Activated naive CD4-positive, alpha-beta T cell treated with anti-CD3 and anti-CD28 coated beads, Interleukin-2, amount 50 U/mL, for 24 hours (primary cell): Measurements from ENCODE around the gene SFMBT2.
"Not testable (repeated sequence)": the region's sequence is repeated elsewhere in the genome, so short reads cannot be mapped to it uniquely, and the experiment has no call there.

Experiments
- H3K27ac Mint-ChIP-seq: one replicate; pipeline ENCODE4 v1.8.0; 2021; ENCODE audit warnings: mild to moderate bottlenecking, mixed read lengths
- H3K27me3 Mint-ChIP-seq: one replicate; pipeline ENCODE4 v1.8.0; 2021; ENCODE audit warnings: mixed read lengths
- H3K36me3 Mint-ChIP-seq: one replicate; pipeline ENCODE4 v1.8.0; 2021; ENCODE audit warnings: mixed read lengths
- H3K4me1 Mint-ChIP-seq: one replicate; pipeline ENCODE4 v1.8.0; 2021; ENCODE audit warnings: mixed read lengths
- H3K4me3 Mint-ChIP-seq: one replicate; pipeline ENCODE4 v1.8.0; 2021; ENCODE audit warnings: mild to moderate bottlenecking, mixed read lengths
- H3K9me3 Mint-ChIP-seq: one replicate; pipeline ENCODE4 v1.8.0; 2021; ENCODE audit warnings: mixed read lengths

The SFMBT2 gene

DNA sequence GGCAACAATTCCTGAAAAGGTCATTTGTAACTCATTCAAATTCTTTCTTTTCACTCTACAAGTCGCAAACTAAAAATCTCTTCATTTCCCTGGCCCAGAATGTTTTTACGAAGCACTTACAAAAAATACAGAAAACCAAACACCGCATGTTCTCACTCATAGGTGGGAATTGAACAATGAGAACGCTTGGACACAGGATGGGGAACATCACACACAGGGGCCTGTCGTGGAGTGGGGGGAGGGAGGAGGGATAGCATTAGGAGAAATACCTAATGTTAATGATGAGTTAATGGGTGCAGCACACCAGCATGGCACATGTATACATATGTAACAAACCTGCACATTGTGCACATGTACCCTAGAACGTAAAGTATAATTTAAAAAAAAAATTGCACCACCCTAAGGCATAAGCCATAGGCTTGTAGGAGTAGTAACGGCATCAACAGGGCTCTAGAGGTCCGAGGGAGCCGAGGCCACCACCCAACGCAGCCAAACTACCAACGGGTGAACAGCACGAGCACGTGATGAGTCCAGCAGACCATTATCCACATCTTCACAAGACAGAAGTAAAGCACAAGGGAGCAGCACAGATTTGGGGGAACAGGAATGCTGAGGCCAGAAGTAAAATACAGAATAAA lies 98.9 kb downstream of the SFMBT2 start:
- not testable (repeated sequence) for H3K4me3 Mint-ChIP-seq, H3K9me3 Mint-ChIP-seq, H3K27ac Mint-ChIP-seq, H3K27me3 Mint-ChIP-seq
- Mint-ChIP-seq H3K36me3 (peaks cover 33% of the 10 kb centered on the region), H3K4me1 (peaks cover 88% of the 10 kb centered on the region)

DNA sequence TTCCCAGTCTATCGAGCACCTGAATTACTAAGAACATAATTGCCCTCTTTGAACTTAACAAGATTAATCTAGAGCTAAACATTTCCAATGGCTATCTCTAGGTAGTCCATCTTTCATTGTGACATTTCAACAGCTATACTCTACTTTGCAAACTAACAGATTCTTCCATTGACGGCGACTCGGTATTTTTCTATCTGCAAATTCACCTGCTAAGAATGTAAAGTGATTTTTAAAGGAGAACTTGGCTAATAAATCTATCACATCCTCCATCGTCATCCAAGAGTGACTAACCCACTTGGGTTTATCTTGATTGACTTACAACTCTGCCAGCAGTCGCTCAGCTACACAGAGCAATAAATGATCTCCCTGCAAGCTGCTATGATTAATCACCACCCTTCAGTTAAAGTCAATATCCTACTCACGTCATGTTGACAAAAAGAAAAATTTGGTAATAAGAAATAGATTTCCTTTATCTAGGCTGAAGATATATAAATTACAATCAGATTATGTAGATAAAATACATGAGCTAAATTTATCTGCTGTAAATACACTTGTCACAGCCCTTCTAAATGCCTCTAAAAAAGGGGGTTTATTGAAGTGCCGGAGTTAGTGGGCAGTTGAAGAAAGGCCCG lies 99.5 kb downstream of the SFMBT2 start:
- H3K27me3 Mint-ChIP-seq = no peaks in the 10 kb centered on the region
- no peak overlapping the region for H3K27ac Mint-ChIP-seq
- no peak overlapping the region for H3K4me3 Mint-ChIP-seq
- H3K4me1 Mint-ChIP-seq = peaks cover 86% of the 10 kb centered on the region
- H3K36me3 Mint-ChIP-seq = peaks cover 29% of the 10 kb centered on the region
- no peaks in the 10 kb centered on the region for H3K9me3 Mint-ChIP-seq

DNA sequence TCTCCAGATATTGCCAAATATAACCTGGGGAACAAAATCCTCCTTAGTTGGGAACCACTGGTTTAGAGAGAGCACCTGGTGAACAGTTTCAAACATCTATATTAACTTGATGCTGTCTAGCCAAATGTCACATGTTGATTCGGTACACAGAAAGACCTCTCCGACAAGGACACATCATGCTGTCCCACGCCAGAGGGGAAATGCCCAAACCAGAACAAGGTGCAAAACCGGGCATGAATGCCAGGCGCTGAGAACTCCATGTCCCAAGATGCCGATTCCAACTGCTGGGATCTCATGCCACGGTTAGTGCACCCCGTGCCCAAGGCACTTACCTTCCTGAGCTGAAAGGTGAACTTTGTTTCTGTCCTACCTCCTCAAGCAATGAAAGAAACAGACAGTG lies 100.8 kb downstream of the SFMBT2 start:
- no peaks in the 10 kb centered on the region for H3K9me3 Mint-ChIP-seq
- H3K4me1 Mint-ChIP-seq = peaks cover 84% of the 10 kb centered on the region
- H3K27me3 Mint-ChIP-seq = no peaks in the 10 kb centered on the region
- H3K36me3 Mint-ChIP-seq = peaks cover 24% of the 10 kb centered on the region
- H3K4me3 Mint-ChIP-seq = no peak overlapping the region
- H3K27ac Mint-ChIP-seq = no peak overlapping the region

DNA sequence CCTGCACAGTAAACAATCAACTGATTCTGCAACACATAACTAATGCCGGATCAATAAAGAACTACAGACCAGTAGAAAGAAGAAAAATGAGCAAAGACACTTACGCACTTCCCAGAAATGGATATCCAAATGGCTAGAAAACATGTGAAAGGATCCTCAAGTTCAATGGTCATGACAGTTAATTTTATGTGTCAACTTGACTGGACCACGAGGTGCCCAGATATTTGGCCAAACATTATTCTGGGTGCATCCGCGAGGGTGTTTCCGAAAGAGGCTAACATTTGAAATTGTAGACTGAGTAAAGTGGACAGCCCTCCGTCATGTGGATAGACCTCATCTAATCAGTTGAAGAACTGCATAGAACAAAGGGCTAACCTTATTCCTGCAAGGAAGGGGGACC lies 102.0 kb downstream of the SFMBT2 start:
- no peaks in the 10 kb centered on the region for H3K27me3 Mint-ChIP-seq
- H3K4me3 Mint-ChIP-seq = no peak overlapping the region
- no peak overlapping the region for H3K27ac Mint-ChIP-seq
- peaks cover 84% of the 10 kb centered on the region for H3K4me1 Mint-ChIP-seq
- no peaks in the 10 kb centered on the region for H3K9me3 Mint-ChIP-seq
- H3K36me3 Mint-ChIP-seq = peaks cover 22% of the 10 kb centered on the region

DNA sequence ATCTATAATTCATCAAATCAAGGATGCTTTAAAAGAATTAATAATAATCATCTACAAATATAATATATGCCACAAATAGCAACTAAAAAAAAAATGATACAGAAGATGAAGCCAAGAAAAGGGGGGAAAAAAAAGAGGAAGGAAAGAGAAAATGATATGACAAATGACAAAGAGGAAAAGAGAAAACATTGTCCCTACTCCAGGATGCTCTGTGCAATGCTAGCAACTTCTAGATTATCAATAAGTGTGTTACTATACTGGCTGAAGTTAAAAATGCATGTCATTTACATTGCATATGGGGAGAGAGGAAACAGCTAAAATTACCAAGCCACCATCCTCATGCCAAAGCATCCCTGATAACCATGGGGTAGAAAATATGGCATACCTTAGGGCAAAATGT lies 104.2 kb downstream of the SFMBT2 start:
- Mint-ChIP-seq H3K4me1 (peaks cover 86% of the 10 kb centered on the region), H3K9me3 (no peaks in the 10 kb centered on the region), H3K27me3 (no peaks in the 10 kb centered on the region), H3K4me3 (no peak overlapping the region), H3K27ac (no peak overlapping the region), H3K36me3 (peaks cover 20% of the 10 kb centered on the region)

DNA sequence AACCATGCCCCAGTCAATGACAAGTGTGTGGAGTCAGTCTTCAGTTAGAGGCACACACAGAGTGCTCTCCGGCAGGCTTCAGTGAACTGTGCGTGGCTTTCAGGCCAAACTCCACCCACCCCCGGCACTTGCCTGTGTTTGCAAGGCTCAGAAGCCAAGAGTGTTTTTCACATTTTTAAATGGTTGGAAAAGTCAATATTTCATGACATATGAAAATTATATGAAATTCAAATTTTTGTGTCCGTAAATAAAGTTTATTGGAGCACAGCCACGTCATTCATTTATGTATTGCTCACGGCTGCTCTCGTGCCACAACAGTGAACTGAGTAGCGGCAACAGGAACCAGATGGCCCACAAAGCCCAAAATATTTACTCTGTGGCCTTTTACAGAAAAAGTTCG lies 104.7 kb downstream of the SFMBT2 start:
- no peaks in the 10 kb centered on the region for H3K27me3 Mint-ChIP-seq
- no peak overlapping the region for H3K27ac Mint-ChIP-seq
- H3K36me3 Mint-ChIP-seq = peaks cover 17% of the 10 kb centered on the region
- no peaks in the 10 kb centered on the region for H3K9me3 Mint-ChIP-seq
- H3K4me1 Mint-ChIP-seq = peaks cover 86% of the 10 kb centered on the region
- no peak overlapping the region for H3K4me3 Mint-ChIP-seq

DNA sequence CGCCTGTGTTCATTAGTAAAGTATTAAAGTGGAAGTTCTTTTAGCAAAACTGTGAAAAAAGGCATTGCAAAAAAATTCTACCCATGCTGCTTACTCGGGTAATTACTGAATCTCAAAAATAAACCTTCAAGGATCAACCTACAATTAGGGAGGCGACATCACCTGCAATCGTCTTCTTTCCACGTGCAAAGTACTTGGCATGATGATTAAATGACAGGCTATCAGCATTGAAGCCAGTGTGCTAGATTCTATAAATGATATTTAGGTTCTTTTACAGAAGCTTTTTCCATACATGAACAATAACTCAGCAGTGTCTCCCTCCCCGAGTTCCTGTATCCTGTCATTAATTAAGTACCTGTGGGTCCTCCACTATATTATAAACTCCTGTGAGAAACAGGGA lies 105.8 kb downstream of the SFMBT2 start:
- peaks cover 15% of the 10 kb centered on the region for H3K36me3 Mint-ChIP-seq
- no peak overlapping the region for H3K4me3 Mint-ChIP-seq
- peaks cover 88% of the 10 kb centered on the region for H3K4me1 Mint-ChIP-seq
- no peaks in the 10 kb centered on the region for H3K27me3 Mint-ChIP-seq
- no peak overlapping the region for H3K27ac Mint-ChIP-seq
- no peaks in the 10 kb centered on the region for H3K9me3 Mint-ChIP-seq

DNA sequence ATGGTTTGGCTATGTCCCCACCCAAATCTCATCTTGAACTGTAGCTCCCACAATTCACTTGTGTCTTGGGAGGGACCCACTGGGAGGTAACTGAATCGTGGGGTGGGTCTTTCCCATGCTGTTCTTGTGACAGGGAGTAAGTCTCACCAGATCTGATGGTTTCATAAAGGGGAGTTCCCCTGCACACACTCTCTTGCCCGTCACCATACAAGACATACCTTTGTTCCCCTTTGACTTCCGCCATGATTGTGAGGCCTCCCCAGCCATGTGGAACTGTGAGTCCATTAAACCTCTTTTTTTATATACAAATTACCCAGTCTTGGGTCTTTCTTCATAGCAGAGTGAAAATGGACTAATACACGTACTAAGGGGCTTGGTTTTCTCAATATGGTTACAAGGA lies 106.7 kb downstream of the SFMBT2 start:
- Mint-ChIP-seq H3K27ac (peak overlapping the region; percentile 74), H3K4me1 (peaks cover 89% of the 10 kb centered on the region), H3K4me3 (no peak overlapping the region), H3K27me3 (no peaks in the 10 kb centered on the region), H3K36me3 (peaks cover 20% of the 10 kb centered on the region), H3K9me3 (no peaks in the 10 kb centered on the region)

DNA sequence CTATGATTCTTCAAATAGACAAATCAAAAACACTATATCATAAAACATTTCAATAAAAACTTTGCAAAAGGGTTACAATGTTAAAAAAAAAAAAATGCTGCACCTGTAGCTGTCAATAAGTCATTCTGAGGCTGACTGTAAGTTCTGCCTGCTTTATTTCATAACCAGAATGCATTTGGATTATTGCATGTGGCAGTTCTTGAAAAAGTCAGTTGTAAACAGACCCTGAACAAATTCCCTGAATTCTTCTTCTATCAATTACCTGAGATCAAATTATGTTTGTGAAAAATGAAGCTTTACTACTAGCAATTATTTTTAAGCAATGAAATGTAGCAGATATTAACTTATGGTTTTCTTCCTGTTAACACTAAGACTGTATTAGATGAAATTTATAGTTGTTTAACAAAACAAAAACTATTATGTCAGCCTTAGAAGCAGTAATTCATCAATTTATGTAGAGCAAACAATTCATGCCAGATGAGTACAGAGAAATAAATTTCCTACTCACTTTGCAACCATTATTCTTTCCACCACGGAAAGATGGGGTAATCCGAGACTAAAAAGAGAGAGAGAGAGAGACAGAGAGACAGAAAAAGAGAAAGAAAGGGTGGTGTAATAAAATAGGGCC lies 107.8 kb downstream of the SFMBT2 start:
- Mint-ChIP-seq H3K9me3 (no peaks in the 10 kb centered on the region), H3K27ac (peak overlapping the region; percentile 88), H3K36me3 (peaks cover 21% of the 10 kb centered on the region), H3K27me3 (no peaks in the 10 kb centered on the region), H3K4me1 (peaks cover 91% of the 10 kb centered on the region), H3K4me3 (peak overlapping the region; percentile 42)

DNA sequence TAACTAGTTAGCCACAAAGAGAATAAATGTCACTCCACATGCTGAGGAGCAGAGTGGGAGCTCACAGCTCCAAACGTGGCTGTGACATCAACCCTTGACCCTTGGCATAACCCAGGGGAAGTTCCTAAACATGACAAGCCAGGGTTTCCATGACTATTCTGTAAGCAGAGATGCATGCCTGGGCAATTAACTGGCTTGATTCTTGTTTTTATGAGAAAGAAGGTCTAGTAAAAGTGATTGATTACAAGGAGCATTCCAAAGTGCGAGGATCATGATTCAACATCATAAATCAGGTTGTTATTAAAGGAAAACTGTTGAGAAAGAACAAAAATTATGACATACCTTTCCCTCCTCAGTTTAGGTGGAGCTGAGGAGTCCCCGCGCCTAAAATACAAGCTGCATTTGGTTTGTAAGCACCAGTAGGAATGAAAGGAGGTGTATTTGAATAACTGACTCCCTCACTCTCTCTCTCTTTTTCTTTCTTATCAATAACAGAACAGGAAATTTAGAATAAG lies 108.4 kb downstream of the SFMBT2 start:
- Mint-ChIP-seq H3K9me3 (no peaks in the 10 kb centered on the region), H3K27me3 (no peaks in the 10 kb centered on the region), H3K36me3 (peaks cover 20% of the 10 kb centered on the region), H3K4me1 (peaks cover 91% of the 10 kb centered on the region), H3K4me3 (no peak overlapping the region), H3K27ac (peak overlapping the region; percentile 5)

DNA sequence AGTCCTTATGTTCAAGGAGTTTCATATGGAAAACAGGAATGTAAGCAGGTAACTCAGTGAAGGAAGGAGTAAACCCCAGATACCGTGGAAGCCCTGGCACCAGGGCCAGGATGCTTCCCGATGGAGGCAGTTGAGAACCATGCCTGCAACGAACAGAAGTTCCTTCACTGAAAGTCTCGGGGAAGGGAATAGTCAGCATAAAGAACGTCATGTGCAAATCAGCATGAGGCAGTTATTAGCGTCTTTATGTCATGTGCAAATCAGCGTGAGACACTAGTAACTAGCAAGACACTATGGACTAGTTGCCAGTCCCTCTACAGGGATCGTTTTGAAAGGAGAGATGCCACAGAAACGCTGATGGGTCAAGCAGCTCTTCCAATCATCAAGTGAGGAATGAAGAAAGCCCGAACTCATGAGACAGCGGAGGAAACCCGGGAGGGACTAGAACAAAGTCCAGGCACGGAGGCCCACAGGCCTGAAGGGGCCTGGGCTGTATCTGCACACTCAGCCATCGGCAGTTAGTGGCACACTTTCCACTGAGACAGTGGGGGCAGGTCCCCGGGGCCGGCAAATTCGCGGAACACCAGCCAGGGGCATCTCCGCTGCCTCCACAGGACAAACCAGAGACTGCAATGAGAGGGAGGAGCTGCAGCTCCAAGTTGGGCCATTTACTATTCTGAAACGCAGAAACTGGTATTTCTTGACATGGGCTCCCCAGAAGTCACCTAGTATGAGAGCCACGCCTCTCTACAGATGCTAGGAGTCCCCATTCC lies 109.6 kb downstream of the SFMBT2 start:
- Mint-ChIP-seq H3K4me3 (no peak overlapping the region), H3K9me3 (no peaks in the 10 kb centered on the region), H3K4me1 (peaks cover 93% of the 10 kb centered on the region), H3K27me3 (no peaks in the 10 kb centered on the region), H3K27ac (no peak overlapping the region), H3K36me3 (peaks cover 17% of the 10 kb centered on the region)

DNA sequence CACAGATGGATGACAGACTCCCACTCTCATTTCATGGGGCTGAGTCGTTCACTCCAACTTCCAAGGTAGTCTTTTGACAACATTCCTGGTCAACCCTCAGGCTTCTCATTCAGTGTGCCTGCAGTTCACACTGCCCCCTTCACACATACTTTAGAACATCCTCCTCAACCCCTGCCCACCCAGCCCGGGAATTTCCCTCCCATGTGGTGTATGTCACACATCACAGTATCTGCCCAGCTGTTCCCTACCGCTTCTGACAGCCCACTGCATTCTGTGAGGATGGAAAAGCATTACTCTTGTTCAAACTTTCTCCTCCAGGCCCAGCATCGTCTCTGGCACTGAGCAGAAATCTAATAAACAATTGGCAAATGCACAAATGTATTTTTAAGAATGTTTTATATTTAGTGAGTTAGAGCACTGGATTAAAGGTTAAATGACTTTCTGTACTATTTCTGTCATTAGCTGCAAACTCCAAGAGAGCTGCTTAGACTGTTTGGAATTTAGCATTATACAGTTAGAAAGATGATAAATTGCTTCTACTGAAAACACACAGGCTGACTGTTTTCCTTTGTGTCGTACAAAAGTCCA lies 110.4 kb downstream of the SFMBT2 start:
- Mint-ChIP-seq H3K36me3 (peaks cover 17% of the 10 kb centered on the region), H3K4me1 (peaks cover 95% of the 10 kb centered on the region), H3K27ac (no peak overlapping the region), H3K9me3 (no peaks in the 10 kb centered on the region), H3K27me3 (no peaks in the 10 kb centered on the region), H3K4me3 (no peak overlapping the region)

DNA sequence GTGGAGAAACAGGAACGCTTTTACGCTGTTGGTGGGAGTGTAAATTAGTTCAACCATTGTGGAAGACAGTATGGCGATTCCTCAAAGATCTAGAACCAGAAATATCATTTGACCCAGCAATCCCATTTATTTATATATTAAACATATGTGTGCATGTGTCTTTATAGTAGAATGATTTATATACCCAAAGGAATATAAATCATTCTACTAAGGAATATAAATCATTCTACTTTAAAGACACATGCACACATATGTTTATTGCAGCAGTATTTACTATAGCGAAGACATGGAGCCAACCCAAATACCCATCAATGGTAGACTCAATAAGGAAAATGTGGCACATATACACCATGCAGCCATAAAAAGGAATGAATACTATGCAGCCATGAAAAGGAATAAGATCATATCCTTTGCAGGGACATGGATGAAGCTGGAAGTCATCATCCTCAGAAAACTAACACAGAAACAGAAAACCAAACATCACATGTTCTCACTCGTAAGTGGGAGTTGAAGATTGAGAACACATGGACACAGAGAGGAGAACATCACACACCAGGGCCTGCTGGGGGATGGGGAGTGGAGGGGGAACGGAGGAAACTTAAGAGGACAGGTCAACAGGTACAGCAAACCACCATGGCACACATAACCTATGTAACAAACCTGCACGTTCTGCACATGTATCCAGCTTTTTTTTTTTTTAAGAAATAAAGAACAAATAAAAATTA lies 111.1 kb downstream of the SFMBT2 start:
- H3K4me1 Mint-ChIP-seq = peaks cover 95% of the 10 kb centered on the region
- H3K27ac Mint-ChIP-seq, H3K27me3 Mint-ChIP-seq, H3K9me3 Mint-ChIP-seq, H3K4me3 Mint-ChIP-seq: not testable (repeated sequence)
- H3K36me3 Mint-ChIP-seq = peaks cover 17% of the 10 kb centered on the region

DNA sequence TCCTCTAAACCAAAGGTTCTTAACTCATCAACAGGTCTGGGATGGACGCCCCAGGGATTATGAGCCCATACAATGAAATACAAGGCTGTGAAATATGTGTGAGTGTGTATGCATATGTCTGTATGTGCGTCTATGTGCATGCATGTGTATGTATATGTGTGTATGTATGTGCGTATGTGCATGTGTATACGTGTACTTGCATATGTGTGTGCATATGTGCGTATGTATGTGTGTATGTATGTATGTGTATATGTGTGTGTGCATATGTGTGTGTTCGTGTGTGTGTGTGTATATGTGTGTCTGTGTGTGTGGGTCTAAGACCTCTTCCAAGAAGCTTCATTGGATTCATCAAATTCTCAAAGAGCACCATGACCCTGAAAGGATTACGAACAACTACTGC lies 112.3 kb downstream of the SFMBT2 start:
- Mint-ChIP-seq H3K4me1 (peaks cover 96% of the 10 kb centered on the region), H3K27me3 (no peaks in the 10 kb centered on the region), H3K9me3 (no peaks in the 10 kb centered on the region), H3K4me3 (no peak overlapping the region), H3K36me3 (peaks cover 17% of the 10 kb centered on the region), H3K27ac (no peak overlapping the region)

DNA sequence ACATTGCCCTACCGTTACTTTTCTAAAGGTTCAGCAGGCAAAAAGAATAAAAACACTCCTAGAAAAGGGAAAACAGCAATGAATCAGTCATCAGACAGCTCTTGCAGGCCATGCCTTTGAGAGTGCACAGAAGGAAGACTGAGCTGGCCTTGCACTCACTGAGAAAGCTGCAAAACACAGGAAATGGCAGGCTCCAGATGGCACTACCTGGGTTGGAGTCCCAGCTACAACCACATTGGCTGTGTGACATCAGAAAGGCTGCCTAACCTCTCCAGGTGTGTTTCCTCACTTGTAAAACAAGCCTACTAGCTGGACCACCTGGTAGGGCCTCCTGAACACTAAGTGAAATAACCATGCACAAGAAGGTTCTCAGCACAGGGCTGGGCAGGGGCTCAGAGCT lies 113.7 kb downstream of the SFMBT2 start:
- peak overlapping the region; percentile 38 for H3K27ac Mint-ChIP-seq
- no peaks in the 10 kb centered on the region for H3K27me3 Mint-ChIP-seq
- H3K4me1 Mint-ChIP-seq = peaks cover 92% of the 10 kb centered on the region
- H3K9me3 Mint-ChIP-seq = no peaks in the 10 kb centered on the region
- peaks cover 16% of the 10 kb centered on the region for H3K36me3 Mint-ChIP-seq
- H3K4me3 Mint-ChIP-seq = no peak overlapping the region
